Neuron (in vitro differentiated cells): ENCODE measurements around the gene IRF4.

Experiments
- H2AFZ ChIP-seq: one replicate; pipeline ENCODE4 v1.6.1; 2013; ENCODE audit warnings: low read depth, mild to moderate bottlenecking, inconsistent platforms, low read length, moderate library complexity
- H3K27me3 ChIP-seq: one replicate; pipeline ENCODE4 v1.6.1; 2013; ENCODE audit warnings: low read length; ENCODE audit not compliant: insufficient read depth
- H3K36me3 ChIP-seq: one replicate; pipeline ENCODE4 v1.6.1; 2013; ENCODE audit warnings: low read length; ENCODE audit not compliant: insufficient read depth
- H3K4me1 ChIP-seq: one replicate; pipeline ENCODE4 v1.6.1; 2013; ENCODE audit warnings: low read length; ENCODE audit not compliant: insufficient read depth
- H3K4me3 ChIP-seq: 2 replicates; pipeline ENCODE4 v1.5.1; 2013; ENCODE audit warnings: mild to moderate bottlenecking, low read length, moderate library complexity
- H3K9me3 ChIP-seq: one replicate; pipeline ENCODE4 v1.6.1; 2013; ENCODE audit warnings: low read length

The IRF4 gene

GRCh38 chr6:357261-357790, 34.2 kb upstream of the IRF4 start:
- no peaks in the 10 kb centered on the region for H3K27me3 ChIP-seq
- no peaks in the 10 kb centered on the region for H3K36me3 ChIP-seq
- no peaks in the 10 kb centered on the region for H3K9me3 ChIP-seq
- H3K4me3 ChIP-seq, result no peak overlapping the region
- no peaks in the 10 kb centered on the region for H3K4me1 ChIP-seq
- H2AFZ ChIP-seq, result no peak overlapping the region

DNA sequence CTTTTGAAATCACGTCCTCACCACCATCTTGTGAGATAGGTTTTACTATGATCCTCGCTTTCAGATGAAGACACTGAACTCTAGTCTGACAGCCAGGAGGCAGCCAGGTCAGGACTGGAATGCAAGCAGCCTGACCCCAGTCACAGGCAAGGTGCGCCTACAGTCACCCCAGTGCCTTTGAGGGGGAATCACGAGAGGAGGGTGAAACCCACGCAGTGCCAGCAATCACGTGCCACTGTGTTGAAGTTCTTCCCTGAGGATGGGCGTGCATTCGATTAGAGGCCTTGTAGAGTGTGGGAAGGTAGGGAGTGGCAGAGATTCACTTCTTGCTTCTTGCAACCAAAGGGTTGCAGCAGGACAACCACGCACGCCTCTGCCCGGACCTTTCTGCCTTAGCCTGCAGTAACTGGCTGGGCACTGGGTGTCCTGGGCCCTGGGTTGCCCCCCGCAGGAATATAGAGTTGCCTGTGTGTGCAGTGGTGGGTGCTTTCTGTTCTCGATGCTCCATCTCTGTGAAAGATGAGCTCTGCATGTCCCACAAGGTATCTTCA, 33.7 kb upstream of the IRF4 start:
- no peaks in the 10 kb centered on the region for H3K9me3 ChIP-seq
- no peaks in the 10 kb centered on the region for H3K27me3 ChIP-seq
- no peak overlapping the region for H2AFZ ChIP-seq
- no peak overlapping the region for H3K4me3 ChIP-seq
- H3K36me3 ChIP-seq, result no peaks in the 10 kb centered on the region
- no peaks in the 10 kb centered on the region for H3K4me1 ChIP-seq

GRCh38 chr6:358432-358831, 33.1 kb upstream of the IRF4 start:
- no peaks in the 10 kb centered on the region for H3K4me1 ChIP-seq
- H3K36me3 ChIP-seq, result no peaks in the 10 kb centered on the region
- no peak overlapping the region for H3K4me3 ChIP-seq
- H3K9me3 ChIP-seq, result no peaks in the 10 kb centered on the region
- no peaks in the 10 kb centered on the region for H3K27me3 ChIP-seq
- H2AFZ ChIP-seq, result no peak overlapping the region

DNA sequence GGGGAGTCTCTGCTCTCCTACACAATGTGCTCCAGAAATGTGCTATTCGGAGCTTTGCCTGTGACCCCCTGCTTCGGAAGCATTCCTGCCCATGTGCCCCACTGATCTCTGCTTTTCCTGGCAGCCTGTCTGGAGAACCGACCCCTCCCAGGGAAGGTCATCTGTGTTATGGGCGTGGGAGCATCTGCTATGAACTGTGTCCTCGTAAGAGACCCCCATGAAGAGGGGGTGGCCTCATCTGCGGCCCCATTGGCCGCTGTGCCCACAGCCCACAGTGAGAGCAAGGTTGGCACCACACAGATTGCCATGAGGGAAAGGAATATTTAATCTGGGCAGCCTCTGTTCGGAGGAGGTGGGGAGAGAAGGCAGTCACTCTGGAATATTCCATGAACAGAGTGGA, 32.7 kb upstream of the IRF4 start:
- Histone ChIP-seq H3K4me1 (no peaks in the 10 kb centered on the region), H3K27me3 (no peaks in the 10 kb centered on the region), H3K4me3 (no peak overlapping the region), H3K9me3 (no peaks in the 10 kb centered on the region), H2AFZ (no peak overlapping the region), H3K36me3 (no peaks in the 10 kb centered on the region)

DNA sequence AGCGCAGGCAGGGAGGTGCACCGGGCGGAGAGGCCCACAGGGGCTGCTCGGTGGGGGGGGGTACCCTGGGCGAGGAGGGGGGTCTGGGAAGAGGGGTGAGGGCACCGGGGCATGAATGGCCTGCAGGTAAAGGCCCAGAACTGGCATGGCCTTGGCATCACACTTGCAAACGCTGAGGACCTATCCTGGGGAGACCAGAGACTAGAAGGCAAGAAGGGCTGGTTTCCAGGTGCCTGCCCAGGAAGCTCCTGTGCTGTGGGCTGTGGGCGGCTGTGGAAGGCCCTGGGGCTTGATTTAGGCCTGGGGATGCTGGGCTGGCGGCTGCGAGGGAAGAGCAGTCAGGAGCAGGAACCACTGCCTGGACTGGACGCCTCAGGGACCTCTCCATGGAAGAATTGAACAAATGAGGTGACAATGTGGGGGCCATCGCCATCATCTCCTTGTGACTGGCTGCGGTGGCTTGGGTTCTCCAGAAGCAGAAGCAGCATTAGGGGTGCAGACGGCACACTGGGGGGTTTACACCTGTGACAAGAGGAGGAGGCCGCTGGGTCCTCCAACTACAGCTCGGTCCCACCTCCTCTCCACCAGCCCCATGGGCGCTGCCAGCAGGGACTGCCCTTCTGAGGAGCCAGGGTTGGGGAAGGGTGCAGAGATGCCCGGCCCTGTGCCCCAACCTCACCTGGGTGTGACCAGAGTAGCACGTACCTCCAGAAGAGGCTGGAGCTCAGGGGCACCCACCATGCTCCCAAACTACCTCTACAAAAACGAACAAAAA, 32.1 kb upstream of the IRF4 start:
- Histone ChIP-seq H3K4me3 (no peak overlapping the region), H3K9me3 (no peaks in the 10 kb centered on the region)

GRCh38 chr6:360349-360748, 31.2 kb upstream of the IRF4 start:
- H3K4me3 ChIP-seq, result no peak overlapping the region
- H3K36me3 ChIP-seq, result no peaks in the 10 kb centered on the region
- H3K27me3 ChIP-seq, result no peaks in the 10 kb centered on the region
- H3K4me1 ChIP-seq, result no peaks in the 10 kb centered on the region
- H2AFZ ChIP-seq, result no peak overlapping the region
- no peaks in the 10 kb centered on the region for H3K9me3 ChIP-seq

More for the DNA sequence above, 32.1 kb upstream of the IRF4 start:
- Histone ChIP-seq H3K27me3 (no peaks in the 10 kb centered on the region), H3K36me3 (no peaks in the 10 kb centered on the region), H3K4me1 (no peaks in the 10 kb centered on the region), H2AFZ (no peak overlapping the region)

- no peak overlapping the region for H3K4me3 ChIP-seq
- H3K4me1 ChIP-seq, result no peaks in the 10 kb centered on the region
- H2AFZ ChIP-seq, result no peak overlapping the region
- H3K36me3 ChIP-seq, result no peaks in the 10 kb centered on the region
- no peaks in the 10 kb centered on the region for H3K9me3 ChIP-seq
- H3K27me3 ChIP-seq, result no peaks in the 10 kb centered on the region
These were observed 30.7 kb upstream of the IRF4 start for GRCh38 chr6:360764-361373.

GRCh38 chr6:361411-362132, 30.0 kb upstream of the IRF4 start:
- no peaks in the 10 kb centered on the region for H3K36me3 ChIP-seq
- no peak overlapping the region for H3K4me3 ChIP-seq
- no peak overlapping the region for H2AFZ ChIP-seq
- H3K4me1 ChIP-seq, result no peaks in the 10 kb centered on the region
- no peaks in the 10 kb centered on the region for H3K9me3 ChIP-seq
- no peaks in the 10 kb centered on the region for H3K27me3 ChIP-seq

GRCh38 chr6:362231-362923, 29.2 kb upstream of the IRF4 start:
- Histone ChIP-seq H3K4me1 (no peaks in the 10 kb centered on the region), H3K27me3 (no peaks in the 10 kb centered on the region), H3K36me3 (no peaks in the 10 kb centered on the region), H3K4me3 (no peak overlapping the region), H2AFZ (no peak overlapping the region), H3K9me3 (no peaks in the 10 kb centered on the region)

GRCh38 chr6:362924-363249, 28.7 kb upstream of the IRF4 start:
- no peaks in the 10 kb centered on the region for H3K36me3 ChIP-seq
- no peaks in the 10 kb centered on the region for H3K9me3 ChIP-seq
- no peaks in the 10 kb centered on the region for H3K4me1 ChIP-seq
- H3K27me3 ChIP-seq, result no peaks in the 10 kb centered on the region
- H2AFZ ChIP-seq, result no peak overlapping the region
- H3K4me3 ChIP-seq, result no peak overlapping the region

DNA sequence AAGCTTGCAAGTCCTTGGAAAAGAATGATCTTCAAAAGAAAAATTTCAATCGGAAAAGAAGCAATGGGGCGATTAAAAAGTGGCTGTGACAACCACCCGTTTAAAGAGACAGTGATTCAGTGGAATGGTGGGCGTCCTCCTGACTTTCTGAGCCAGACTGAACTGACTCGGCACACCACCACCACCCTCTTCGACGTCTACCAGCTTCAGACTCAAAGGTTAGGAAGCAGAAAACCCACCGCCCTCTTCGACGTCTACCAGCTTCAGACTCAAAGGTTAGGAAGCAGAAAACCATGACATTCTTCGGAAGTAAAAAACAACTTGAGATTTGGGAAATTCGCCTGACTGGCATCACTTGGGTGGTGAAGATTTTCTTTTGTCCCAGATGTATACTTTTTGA, 28.3 kb upstream of the IRF4 start:
- Histone ChIP-seq H3K4me1 (no peaks in the 10 kb centered on the region), H3K4me3 (no peak overlapping the region), H3K27me3 (no peaks in the 10 kb centered on the region), H3K9me3 (no peaks in the 10 kb centered on the region), H3K36me3 (no peaks in the 10 kb centered on the region), H2AFZ (no peak overlapping the region)

DNA sequence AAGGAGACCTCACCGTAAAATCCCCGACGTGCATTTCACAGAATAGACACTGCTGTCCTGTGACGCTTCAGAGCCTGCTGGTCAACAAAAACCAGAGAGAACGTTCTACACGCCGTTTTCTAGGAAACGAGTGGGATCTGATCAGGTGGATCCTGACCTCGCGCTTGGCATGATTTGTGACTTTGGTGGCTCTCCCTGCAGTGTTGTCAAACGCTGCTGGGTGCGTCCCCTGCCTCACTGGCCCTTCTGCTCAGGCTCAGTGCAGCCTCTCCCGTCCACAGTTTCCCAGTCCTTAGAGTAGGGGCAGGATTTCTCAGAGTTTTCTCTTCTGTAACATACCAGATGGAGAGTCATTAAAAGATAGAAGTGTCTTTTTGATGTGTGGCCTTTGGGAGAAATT, 27.6 kb upstream of the IRF4 start:
- Histone ChIP-seq H2AFZ (no peak overlapping the region), H3K36me3 (no peaks in the 10 kb centered on the region), H3K4me1 (no peaks in the 10 kb centered on the region), H3K9me3 (no peaks in the 10 kb centered on the region), H3K4me3 (no peak overlapping the region), H3K27me3 (no peaks in the 10 kb centered on the region)
